AG08395 (cell line): ENCODE data around the gene PKNOX1.
A peak's percentile ranks its signal among the peaks of the same experiment; 100 is the strongest.
"Not testable (repeated sequence)": the region's sequence is repeated elsewhere in the genome, so short reads cannot be mapped to it uniquely, and the experiment has no call there.

Experiments used
- DNase-seq: peaks from one replicate; pipeline ENCODE4 v3.0.0; 2012; ENCODE audit warnings: mixed read lengths, low spot score

The PKNOX1 gene

GRCh38 chr21:42951193-42951592, 23.2 kb upstream of the PKNOX1 start:
- not testable (repeated sequence) for DNase-seq

DNA sequence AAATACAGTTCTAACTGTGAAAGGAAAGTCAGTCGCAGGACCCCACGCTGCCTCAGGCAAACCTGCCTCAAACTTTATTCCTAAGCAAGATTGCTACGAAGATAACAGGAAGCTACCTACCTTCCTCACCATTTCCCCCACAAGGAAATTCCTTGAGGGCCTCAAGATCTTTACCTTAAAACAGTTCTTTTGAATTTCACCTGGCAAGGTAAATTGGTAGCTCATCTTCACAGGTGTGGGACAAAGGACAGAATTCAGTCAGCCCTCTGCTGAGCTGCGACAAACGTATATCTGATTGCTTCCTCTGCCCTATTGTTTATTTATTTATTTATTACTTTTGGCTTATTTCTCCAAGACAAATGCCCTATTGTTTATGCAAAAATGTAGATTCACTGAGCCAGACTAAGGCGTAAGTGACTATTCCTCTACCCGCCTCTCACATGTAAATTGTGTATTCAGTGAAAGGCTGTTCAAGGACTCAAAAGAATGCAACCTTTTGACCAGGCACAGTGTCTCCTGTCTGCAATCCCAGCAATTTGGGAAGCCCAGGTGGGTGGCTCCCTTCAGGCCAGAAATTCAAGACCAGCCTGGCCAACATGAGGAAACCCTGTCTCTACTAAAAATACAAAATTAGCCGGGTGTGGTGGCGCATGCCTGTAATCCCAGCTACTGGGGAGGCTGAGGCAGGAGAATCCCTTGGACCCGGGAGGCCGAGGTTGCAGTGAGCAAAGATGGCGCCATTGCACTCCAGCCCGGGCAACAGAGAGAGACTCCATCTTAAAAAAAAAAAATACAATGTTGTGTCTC, 17.3 kb upstream of the PKNOX1 start:
- DNase-seq, result no peak

DNA sequence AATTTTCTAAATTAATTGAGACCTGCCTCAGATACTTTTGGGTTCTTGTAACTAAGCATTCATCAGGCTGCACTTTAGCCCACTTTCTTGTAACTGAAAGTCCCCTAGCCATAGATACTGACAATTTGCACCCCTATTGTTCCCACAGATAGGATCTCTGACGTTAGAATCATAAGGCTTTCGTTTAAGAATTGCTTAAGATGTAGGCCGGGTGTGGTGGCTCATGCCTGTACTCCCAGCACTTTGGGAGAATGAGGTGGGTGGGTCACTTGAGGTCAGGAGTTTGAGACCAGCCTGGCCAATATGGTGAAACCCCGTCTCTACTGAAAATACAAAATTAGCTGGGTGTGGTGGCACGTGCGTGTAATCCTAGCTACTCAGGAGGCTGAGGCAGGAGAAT, 16.2 kb upstream of the PKNOX1 start:
- not testable (repeated sequence) for DNase-seq

- DNase-seq, result no peak
Observed at GRCh38 chr21:42959728-42960127, 14.6 kb upstream of the PKNOX1 start.

- DNase-seq, result no peak
Observed at GRCh38 chr21:42962380-42963007, 11.9 kb upstream of the PKNOX1 start.

DNA sequence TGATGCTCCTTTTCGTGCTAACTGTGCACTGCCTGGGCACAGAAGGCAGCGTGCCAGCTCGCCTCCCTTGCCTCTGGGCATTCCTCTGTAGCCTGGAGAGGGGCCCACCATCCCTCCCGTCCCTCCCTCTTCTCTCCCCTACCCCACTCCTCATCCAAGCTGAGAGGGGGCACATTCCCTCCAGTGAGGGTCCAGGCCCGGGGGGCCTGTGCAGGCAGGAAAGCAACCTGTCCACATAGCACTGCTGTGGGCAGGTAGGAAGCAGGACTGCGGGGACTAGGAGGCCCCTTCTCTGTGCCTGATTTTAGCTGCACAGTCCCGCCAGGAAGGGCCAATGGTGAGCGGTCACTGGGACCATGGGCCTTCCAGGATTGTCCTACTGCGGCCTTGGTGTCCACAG, 10.3 kb upstream of the PKNOX1 start:
- DNase-seq, result no peak

- no peak for DNase-seq
Observed at GRCh38 chr21:42964546-42965210, 9.7 kb upstream of the PKNOX1 start.

DNA sequence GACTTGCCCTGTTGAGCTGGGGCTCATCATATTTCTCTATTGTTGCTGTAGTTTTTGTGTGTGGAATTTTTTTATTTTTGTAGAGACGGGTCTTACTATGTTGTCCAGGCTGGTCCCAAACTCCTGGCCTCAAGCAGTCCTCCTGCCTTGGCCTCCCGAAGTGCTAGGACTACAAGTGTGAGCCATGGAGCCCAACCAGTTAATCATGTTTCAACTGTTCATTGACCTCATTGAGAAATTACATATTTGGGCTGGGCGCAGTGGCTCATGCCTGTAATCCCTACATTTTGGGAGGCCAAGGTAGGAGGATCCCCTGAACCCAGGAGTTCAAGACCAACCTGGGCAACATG, 9.2 kb upstream of the PKNOX1 start:
- DNase-seq, result no peak

GRCh38 chr21:42967616-42968015, 6.7 kb upstream of the PKNOX1 start:
- DNase-seq, result not testable (repeated sequence)

GRCh38 chr21:42969193-42969600, 5.2 kb upstream of the PKNOX1 start:
- no peak for DNase-seq

DNA sequence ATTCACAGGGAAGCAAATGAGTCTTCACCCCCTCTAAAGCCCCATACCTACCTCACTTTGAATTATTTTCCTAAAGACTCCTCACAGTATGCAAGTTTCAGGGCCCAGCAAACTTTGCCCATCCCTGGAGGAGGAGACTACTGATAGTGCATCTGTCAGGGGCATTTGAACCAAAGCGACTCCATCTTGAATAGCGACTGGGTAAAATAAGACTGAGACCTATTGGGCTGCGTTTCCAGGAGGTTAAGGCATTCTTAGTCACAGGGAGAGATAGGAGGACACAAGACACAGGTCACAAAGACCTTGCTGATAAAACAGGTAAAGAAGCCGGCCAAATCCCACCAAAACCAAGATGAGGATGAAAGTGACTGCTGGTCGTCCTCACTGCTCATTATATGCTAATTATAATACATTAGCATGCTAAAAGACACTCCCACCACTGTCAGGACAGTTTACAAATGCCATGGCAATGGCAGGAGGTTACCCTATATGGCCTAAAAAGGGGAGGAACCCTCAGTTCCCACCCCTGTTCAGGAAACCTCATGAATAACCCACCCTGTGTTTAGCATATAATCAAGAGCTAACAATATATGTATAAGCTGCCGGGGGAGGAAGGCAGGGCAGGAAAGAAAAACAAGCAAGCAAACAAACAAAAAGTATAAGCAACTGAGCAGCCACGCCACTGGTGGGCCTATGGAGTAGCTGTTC, 3.3 kb upstream of the PKNOX1 start:
- no peak for DNase-seq

- DNase-seq, result no peak
Observed at GRCh38 chr21:42971897-42972275, 2.5 kb upstream of the PKNOX1 start.

- DNase-seq, result no peak
Observed at GRCh38 chr21:42973309-42973990, 912 bp upstream of the PKNOX1 start.

DNA sequence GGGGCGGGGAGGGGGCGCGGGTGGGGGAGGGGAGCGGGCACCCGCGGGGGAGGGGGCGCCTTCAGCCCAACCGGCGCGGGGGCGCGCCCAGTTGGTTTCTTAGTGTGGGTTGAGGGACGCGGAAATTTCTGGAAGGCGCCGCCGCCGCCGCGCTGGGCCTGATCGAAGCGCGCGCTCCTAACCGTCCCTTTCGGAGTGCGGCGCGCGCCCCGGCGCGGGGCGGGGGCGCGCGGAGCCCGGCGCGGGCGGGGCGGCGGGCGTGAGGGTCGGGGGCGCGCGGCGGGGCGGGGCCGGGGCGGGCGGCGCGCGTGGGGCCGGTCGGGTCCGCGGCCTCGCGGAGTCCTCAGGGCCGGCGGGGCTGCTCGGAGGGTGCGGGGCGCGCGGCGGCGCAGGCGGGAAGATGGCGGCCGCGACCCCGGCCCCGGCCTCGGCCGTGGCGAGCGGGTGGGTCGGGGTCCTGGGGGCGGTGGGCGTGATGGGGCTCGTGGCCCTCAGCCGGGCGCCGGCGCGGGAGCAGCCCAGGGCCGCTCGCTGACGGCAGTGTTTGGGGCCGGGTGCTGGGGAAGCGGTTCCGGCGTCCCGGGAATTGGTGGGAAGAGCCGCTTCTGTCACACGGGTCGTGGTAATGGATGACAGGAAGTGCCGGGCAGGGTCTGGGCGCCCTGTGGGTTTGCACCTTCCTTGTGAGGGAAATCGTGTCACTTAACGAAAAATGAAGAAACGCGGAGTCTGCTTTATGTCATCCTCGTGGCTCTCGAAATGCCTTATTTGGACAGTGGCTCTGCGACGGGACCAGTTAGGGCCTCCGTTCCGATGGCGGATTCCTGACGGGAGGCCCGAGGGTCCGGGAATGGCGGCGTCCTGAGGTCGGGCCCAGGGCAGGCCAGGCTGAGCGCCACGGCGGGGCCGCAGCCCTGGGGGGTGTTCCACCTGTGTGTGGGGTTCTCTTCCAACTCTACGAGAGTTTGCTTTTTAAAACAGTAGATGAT, 764 bp downstream of the PKNOX1 start:
- DNase-seq, result peak; percentile 75

- DNase-seq, result no peak
Observed at GRCh38 chr21:42975886-42976608, 1.7 kb downstream of the PKNOX1 start.

GRCh38 chr21:42980312-42981213, 6.2 kb downstream of the PKNOX1 start:
- no peak for DNase-seq

- DNase-seq, result no peak
Observed at GRCh38 chr21:42981214-42981523, 6.8 kb downstream of the PKNOX1 start.

DNA sequence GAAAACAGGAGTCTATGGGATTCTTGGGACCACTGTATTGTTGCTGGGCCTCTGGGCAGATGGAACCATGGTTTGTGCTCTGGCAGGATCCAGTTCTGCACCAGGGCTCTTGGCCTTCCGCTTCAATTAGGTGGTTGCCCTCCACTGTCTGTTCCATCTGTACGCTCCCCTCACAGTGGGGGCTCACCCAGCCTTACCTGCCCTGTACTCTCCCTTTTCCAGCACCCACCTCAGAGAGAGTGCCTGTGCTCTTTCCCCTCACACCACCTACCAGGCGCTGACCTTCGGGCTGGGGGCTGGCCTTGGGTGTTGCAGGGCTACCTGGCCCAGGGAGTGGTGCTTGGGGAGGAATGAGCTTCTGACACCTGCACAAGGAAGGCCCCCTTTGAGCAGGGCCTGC, 7.5 kb downstream of the PKNOX1 start:
- no peak for DNase-seq

- DNase-seq, result no peak
Observed at GRCh38 chr21:42983103-42983502, 8.7 kb downstream of the PKNOX1 start.
